HepG2 (cell line): ENCODE measurements around the gene MEGF6. TPM values are rescaled to one million over a fixed set of nuclear protein-coding genes. Genes with fewer than 3 reads are reported as not detected.

ENCODE experiments used
- ATAC-seq: fragments of 200-7000 bp; cut with Tn5 transposase; 3 replicates; pipeline ENCODE4 v1.9.1; 2020; ENCODE audit warnings: mild to moderate bottlenecking, moderate library complexity
- BruUV-seq: library from RNA; stranded (reverse); fragments of 400-500 nt; replicated peaks from 2 replicates; lab custom pipeline; 2021; lab: Mats Ljungman, UMichigan
- CTCF ChIA-PET: fragments of 300-600 bp; formaldehyde crosslinking; extraction: SDS; loops from one replicate; lab custom pipeline; 2021; ENCODE audit warnings: low total read pairs, inconsistent platforms, low intra/inter-chr PET ratio; lab: Yijun Ruan, JAX
- POLR2A ChIA-PET: fragments of 350-600 bp; sonication (Branson Sonifier 250); formaldehyde crosslinking; loops from one replicate; lab custom pipeline; 2020; ENCODE audit warnings: antibody characterized with exemption, inconsistent platforms; lab: Yijun Ruan, JAX
- DNase-seq: peaks from one replicate; pipeline ENCODE4 v3.0.0-alpha.2; 2015; ENCODE audit warnings: low spot score
- FAIRE-seq: peaks from 3 replicates; lab custom pipeline; 2011; peaks lifted over from hg19 to GRCh38; lab: Jason Lieb, UNC
- H2AFZ ChIP-seq: one replicate; pipeline ENCODE4 v1.6.1; 2011; ENCODE audit warnings: low read length, inconsistent platforms
- H3K27ac ChIP-seq: fragments of 300-600 bp; 3 replicates; pipeline ENCODE4 v1.8.0; 2011; ENCODE audit warnings: mixed run types, mild to moderate bottlenecking, mixed read lengths, low read length, inconsistent platforms; ENCODE audit not compliant: insufficient read depth; ENCODE audit errors: extremely low read length
- H3K27me3 ChIP-seq, 2 experiments: fragments of 200-600 bp in 1 of 2; 2 replicates in 1 of 2; 3 replicates in 1 of 2; pipeline versions ENCODE4 v1.6.0 to v1.8.0; 2011; ENCODE audit warnings: low read length in 2 of 2, mild to moderate bottlenecking in 2 of 2, moderate library complexity in 2 of 2, inconsistent platforms in 1 of 2; ENCODE audit not compliant: insufficient read depth in 2 of 2, control insufficient read depth in 1 of 2
- H3K36me3 ChIP-seq, 2 experiments: fragments of 200-600 bp in 1 of 2; replicated peaks in 1 of 2; 2 replicates in 1 of 2; 3 replicates in 1 of 2; pipeline versions ENCODE4 v1.5.1 to v1.8.0; 2011; ENCODE audit warnings: low read length in 2 of 2, inconsistent platforms in 1 of 2; ENCODE audit not compliant: insufficient read depth in 2 of 2, control insufficient read depth in 1 of 2
- H3K4me1 ChIP-seq: 2 replicates; pipeline ENCODE4 v1.5.1; 2012; ENCODE audit warnings: low read length, inconsistent platforms; ENCODE audit not compliant: insufficient read depth
- H3K4me2 ChIP-seq: 2 replicates; pipeline ENCODE4 v1.6.0; 2011; ENCODE audit warnings: low read depth, low read length, inconsistent platforms
- H3K4me3 ChIP-seq, 3 experiments: fragments of 200-600 bp in 1 of 3; sonication (generic), shearing (Covaris generic) in 1 of 3; replicated peaks in 1 of 3; 2 replicates each; pipeline ENCODE4 v1.5.1; 2011 to 2016; ENCODE audit warnings: low read length in 3 of 3, inconsistent platforms in 2 of 3, low read depth in 2 of 3, mild to moderate bottlenecking in 2 of 3, control low read depth in 1 of 3, mixed read lengths in 1 of 3; ENCODE audit not compliant: insufficient read depth in 1 of 3
- H3K79me2 ChIP-seq: one replicate; pipeline ENCODE4 v1.6.1; 2011; ENCODE audit warnings: low read length, inconsistent platforms; ENCODE audit not compliant: insufficient read depth
- H3K9ac ChIP-seq: 2 replicates; pipeline ENCODE4 v1.6.0; 2011; ENCODE audit warnings: mild to moderate bottlenecking, low read depth, low read length, inconsistent platforms; ENCODE audit not compliant: insufficient read depth
- H3K9me3 ChIP-seq: 2 replicates; pipeline ENCODE4 v1.5.1; 2012; ENCODE audit warnings: mild to moderate bottlenecking, low read length
- H4K20me1 ChIP-seq: 2 replicates; pipeline ENCODE4 v1.6.0; 2011; ENCODE audit warnings: inconsistent platforms, mild to moderate bottlenecking, low read length, moderate library complexity; ENCODE audit not compliant: insufficient read depth
- ATF7-NPFF ChIP-seq: sonication (generic); formaldehyde crosslinking; IDR thresholded peaks from 2 replicates; pipeline ENCODE4 v1.8.1; 2023; ENCODE audit warnings: mild to moderate bottlenecking, low read depth, missing genetic modification reagents, moderate library complexity
- FOXJ3 ChIP-seq: sonication (generic); formaldehyde crosslinking; IDR thresholded peaks from 2 replicates; pipeline ENCODE4 v1.4.0; 2020; ENCODE audit warnings: missing genetic modification reagents, mild to moderate bottlenecking, borderline replicate concordance
- HOXD1 ChIP-seq: sonication (generic); formaldehyde crosslinking; IDR thresholded peaks from 2 replicates; pipeline ENCODE4 v1.5.0; 2020; ENCODE audit warnings: missing genetic modification reagents
- MEIS1 ChIP-seq: sonication (generic); formaldehyde crosslinking; IDR thresholded peaks from 2 replicates; pipeline ENCODE4 v1.9.0; 2021; ENCODE audit warnings: mild to moderate bottlenecking, missing genetic modification reagents, moderate library complexity, borderline replicate concordance
- PTBP1 ChIP-seq: fragments of 200-400 bp; formaldehyde crosslinking; IDR thresholded peaks from 2 replicates; pipeline ENCODE4 v1.6.1; 2018; ENCODE audit warnings: low read length, low read depth; ENCODE audit not compliant: poor library complexity, severe bottlenecking
- THYN1 ChIP-seq: sonication (generic); formaldehyde crosslinking; IDR thresholded peaks from 2 replicates; pipeline ENCODE4 v1.8.1; 2023; ENCODE audit warnings: low read depth, mild to moderate bottlenecking, moderate library complexity, missing genetic modification reagents, borderline replicate concordance
- ZBTB3 ChIP-seq: sonication (generic); formaldehyde crosslinking; IDR thresholded peaks from 2 replicates; pipeline ENCODE4 v1.4.0; 2020; ENCODE audit warnings: low read depth, mild to moderate bottlenecking, moderate library complexity, missing genetic modification reagents, borderline replicate concordance
- ZFP41 ChIP-seq: sonication (generic); formaldehyde crosslinking; IDR thresholded peaks from 2 replicates; pipeline ENCODE4 v1.4.0; 2020; ENCODE audit warnings: mild to moderate bottlenecking, missing genetic modification reagents, borderline replicate concordance
- ZGPAT ChIP-seq: IDR thresholded peaks from 2 replicates; pipeline ENCODE4 v1.6.1; 2016; ENCODE audit warnings: mild to moderate bottlenecking
- ZNF235 ChIP-seq: sonication (generic); formaldehyde crosslinking; IDR thresholded peaks from 2 replicates; pipeline ENCODE4 v1.8.1; 2023; ENCODE audit warnings: mild to moderate bottlenecking, missing genetic modification reagents, borderline replicate concordance
- ZNF484 ChIP-seq: sonication (generic); formaldehyde crosslinking; IDR thresholded peaks from 2 replicates; pipeline ENCODE4 v1.5.1; 2020; ENCODE audit warnings: mild to moderate bottlenecking, low read depth, missing genetic modification reagents, borderline replicate concordance
- ZNF510 ChIP-seq: sonication (generic); formaldehyde crosslinking; IDR thresholded peaks from 2 replicates; pipeline ENCODE4 v1.4.0; 2020; ENCODE audit warnings: low read depth, mild to moderate bottlenecking, missing genetic modification reagents
- ZNF569 ChIP-seq: sonication (generic); formaldehyde crosslinking; IDR thresholded peaks from 2 replicates; pipeline ENCODE4 v1.5.0; 2020; ENCODE audit warnings: mild to moderate bottlenecking, missing genetic modification reagents, moderate library complexity, borderline replicate concordance
- ZNF780A ChIP-seq: sonication (generic); formaldehyde crosslinking; IDR thresholded peaks from 2 replicates; pipeline ENCODE4 v1.8.0; 2022; ENCODE audit warnings: mild to moderate bottlenecking, missing genetic modification reagents, moderate library complexity
- WGBS: methylation state at CpG from one replicate; pipeline ENCODE4 v1.1.6; 2017; ENCODE audit warnings: low lambda C conversion rate; 5-methylcytosine and 5-hydroxymethylcytosine counted together
- in situ Hi-C: cut with HindIII; loops from 2 replicates; pipeline ENCODE4 v1.10.0; 2017; ENCODE audit warnings: low pct_unique_long_range_greater_than_20kb; ENCODE audit not compliant: extremely low pct_ligation_motif_present
- intact Hi-C: fragments of 100-400 bp; cut with micrococcal nuclease; formaldehyde crosslinking; loops from one replicate; pipeline ENCODE4 v1.10.0; 2022; ENCODE audit not compliant: unreplicated experiment
- polyA plus RNA-seq, 8 experiments: library from polyadenylated mRNA; depleted of rRNA in 3 of 8; stranded (reverse) in 7 of 8; unstranded in 1 of 8; fragments of >200 nt; fragmentation: Illumina TruSeq in 4 of 8; extraction: Trizol in 4 of 8; gene quantifications; 2 replicates each; pipeline versions ENCODE4 v1.2.1 to v1.2.3, GENCODE V29; 2011 to 2016; ENCODE audit warnings: low read depth in 4 of 8, missing spikeins in 1 of 8, mixed read lengths in 1 of 8; ENCODE audit not compliant: insufficient read depth in 1 of 8
- total RNA-seq, 5 experiments: library from RNA; depleted of rRNA; stranded (reverse); fragments of >200 nt; fragmentation: Illumina TruSeq; extraction: Trizol; gene quantifications; 2 replicates each; pipeline ENCODE4 v1.2.3, GENCODE V29; 2016; ENCODE audit warnings: low read depth in 1 of 5
- TF ChIP-seq, protein P1 (sequence below): sonication (generic); formaldehyde crosslinking; IDR thresholded peaks from 2 replicates; pipeline ENCODE4 v1.9.0; 2022; ENCODE audit warnings: missing genetic modification reagents, mild to moderate bottlenecking, borderline replicate concordance

The MEGF6 gene
- total and polyA plus RNA-seq, 2 of the 13 experiments (the other 11 are each of a cell fraction or from before 2014, with no cell fraction given): 1.9 TPM

GRCh38 chr1:3472088-3472850 is 139.0 kb downstream of the MEGF6 start:
- peak overlapping the region in 1 of 3 experiments; percentile 62; a peak in 3 of 6 replicates for H3K4me3 ChIP-seq
- intact Hi-C loops: no loop called here
- no peak for DNase-seq
- H3K4me2 ChIP-seq: peak overlapping the region; percentile 73
- no peaks in the 10 kb centered on the region for H3K9me3 ChIP-seq
- peak overlapping the region; percentile 96 for H3K27ac ChIP-seq
- no peak for FAIRE-seq
- no TSS peak for BruUV-seq
- no CpG with 5 or more reads among the region's 25 CpGs for WGBS
- ATAC-seq: peak; percentile 2; the same call in 1 of the 3 replicates
- H3K36me3 ChIP-seq: peaks cover 10 to 14% of the 10 kb centered on the region in 2 experiments; a peak in 3 of 5 replicates
- POLR2A ChIA-PET: interaction anchor here (0.8 to 3.2 kb wide), 5 partner anchors 9 to 177 kb away, joined by 3 to 282 read pairs (median 4); partner anchors contain the start of genes ARHGEF16 and WRAP73
- CTCF ChIA-PET: interaction anchor here (0.6 to 3.4 kb wide), 3 partner anchors 15 to 854 kb away, joined by 3 to 57 read pairs (median 4); partner anchors contain the start of gene ARHGEF16
- H4K20me1 ChIP-seq: no peaks in the 10 kb centered on the region
- in situ Hi-C loops: no loop called here
- no peaks in the 10 kb centered on the region for H3K79me2 ChIP-seq
- peaks cover 26% of the 10 kb centered on the region for H3K4me1 ChIP-seq
- H3K9ac ChIP-seq: peak overlapping the region; percentile 71
- H3K27me3 ChIP-seq: no peaks in the 10 kb centered on the region
- no peak overlapping the region for H2AFZ ChIP-seq
- 0 out of 2 replicates have a peak, but pooled peaks have one; percentile 6 for TF ChIP-seq ZBTB3
- TF ChIP-seq ZFP41 (CRISPR knock-in tag): no peak
- 0 out of 2 replicates have a peak, but pooled peaks have one; percentile 17 for TF ChIP-seq MEIS1
- no peak for TF ChIP-seq PTBP1
- TF ChIP-seq ZNF235 (CRISPR knock-in tag): no peak
- no peak for TF ChIP-seq ZNF569 (CRISPR knock-in tag)
- peak; percentile 65; the same call in 1 of the 2 replicates for TF ChIP-seq ZNF510 (CRISPR knock-in tag)
- 0 out of 2 replicates have a peak, but pooled peaks have one; percentile 3 for TF ChIP-seq ZGPAT (CRISPR knock-in tag)
- TF ChIP-seq HOXD1 (CRISPR knock-in tag): no peak
- TF ChIP-seq FOXJ3 (CRISPR knock-in tag): no peak
- TF ChIP-seq ZNF484: no peak
- TF ChIP-seq ZNF780A (CRISPR knock-in tag): no peak
- TF ChIP-seq THYN1: no peak
- peak; percentile 12; the same call in 1 of the 2 replicates for TF ChIP-seq ATF7-NPFF
- TF ChIP-seq, protein P1, sequence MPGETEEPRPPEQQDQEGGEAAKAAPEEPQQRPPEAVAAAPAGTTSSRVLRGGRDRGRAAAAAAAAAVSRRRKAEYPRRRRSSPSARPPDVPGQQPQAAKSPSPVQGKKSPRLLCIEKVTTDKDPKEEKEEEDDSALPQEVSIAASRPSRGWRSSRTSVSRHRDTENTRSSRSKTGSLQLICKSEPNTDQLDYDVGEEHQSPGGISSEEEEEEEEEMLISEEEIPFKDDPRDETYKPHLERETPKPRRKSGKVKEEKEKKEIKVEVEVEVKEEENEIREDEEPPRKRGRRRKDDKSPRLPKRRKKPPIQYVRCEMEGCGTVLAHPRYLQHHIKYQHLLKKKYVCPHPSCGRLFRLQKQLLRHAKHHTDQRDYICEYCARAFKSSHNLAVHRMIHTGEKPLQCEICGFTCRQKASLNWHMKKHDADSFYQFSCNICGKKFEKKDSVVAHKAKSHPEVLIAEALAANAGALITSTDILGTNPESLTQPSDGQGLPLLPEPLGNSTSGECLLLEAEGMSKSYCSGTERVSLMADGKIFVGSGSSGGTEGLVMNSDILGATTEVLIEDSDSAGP: peak; percentile 59; the same call in 1 of the 2 replicates
